ENCODE data around the gene ARID3C. TPM values are rescaled to one million over a fixed set of nuclear protein-coding genes. Genes with fewer than 3 reads are reported as not detected.

Gene ARID3C
- total RNA-seq, 4 donors from 2014 or later = 0.34 to 2.0 (median 0.50) TPM

DNA sequence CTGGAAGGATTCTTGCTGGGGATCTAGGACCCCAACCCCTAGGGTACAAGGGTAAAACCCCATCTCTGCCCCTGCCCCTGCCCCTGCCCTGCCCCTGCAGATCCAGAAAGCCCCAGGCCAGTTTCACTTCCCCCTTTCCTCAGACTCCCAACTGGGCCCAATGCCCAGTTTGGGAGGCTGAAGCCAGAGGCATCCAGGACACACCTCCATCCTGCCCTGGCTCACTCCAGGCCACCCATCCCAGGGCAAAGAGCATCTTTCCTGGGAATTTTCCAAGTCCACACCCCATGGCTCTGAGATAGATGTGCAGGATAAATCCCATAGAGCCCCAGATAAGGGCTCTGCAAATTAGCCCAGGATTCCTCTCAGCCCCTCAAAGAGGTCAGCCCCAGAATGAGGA, 56.8 kb downstream of the ARID3C start:
- peaks cover 16% of the 10 kb centered on the region for H3K27me3 ChIP-seq

DNA sequence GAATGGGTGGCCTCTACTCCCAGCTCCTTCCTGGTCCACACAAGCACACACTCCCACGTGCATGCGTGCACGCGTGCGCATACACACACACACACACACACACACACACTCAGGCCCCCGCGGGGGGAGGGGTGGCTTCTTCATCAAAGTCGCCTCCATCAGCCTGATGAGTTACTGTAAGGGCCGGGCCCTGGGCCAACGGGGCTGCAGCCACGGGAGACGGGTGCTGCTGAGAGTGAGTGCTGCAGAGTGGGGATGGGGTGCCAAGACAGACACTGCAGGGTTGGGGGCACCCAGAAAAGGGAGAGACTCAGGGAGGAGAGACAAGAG, 57.4 kb downstream of the ARID3C start:
- Histone ChIP-seq H3K4me3 (no peak overlapping the region), H3K27me3 (peaks cover 10% of the 10 kb centered on the region)
- 59% methylated on average over 12 of the region's 12 CpGs for WGBS

More for the DNA sequence above, 56.8 kb downstream of the ARID3C start:
- no peak overlapping the region for H3K4me3 ChIP-seq
- H3K36me3 ChIP-seq = no peaks in the 10 kb centered on the region
- TF ChIP-seq POLR2AphosphoS5 (IDR thresholded peaks at IDR 0.05) (no peak), POLR2A (IDR thresholded peaks at IDR 0.05) (no peak), EP300 (IDR thresholded peaks at IDR 0.05) (no peak)
- TF ChIP-seq, protein P1, sequence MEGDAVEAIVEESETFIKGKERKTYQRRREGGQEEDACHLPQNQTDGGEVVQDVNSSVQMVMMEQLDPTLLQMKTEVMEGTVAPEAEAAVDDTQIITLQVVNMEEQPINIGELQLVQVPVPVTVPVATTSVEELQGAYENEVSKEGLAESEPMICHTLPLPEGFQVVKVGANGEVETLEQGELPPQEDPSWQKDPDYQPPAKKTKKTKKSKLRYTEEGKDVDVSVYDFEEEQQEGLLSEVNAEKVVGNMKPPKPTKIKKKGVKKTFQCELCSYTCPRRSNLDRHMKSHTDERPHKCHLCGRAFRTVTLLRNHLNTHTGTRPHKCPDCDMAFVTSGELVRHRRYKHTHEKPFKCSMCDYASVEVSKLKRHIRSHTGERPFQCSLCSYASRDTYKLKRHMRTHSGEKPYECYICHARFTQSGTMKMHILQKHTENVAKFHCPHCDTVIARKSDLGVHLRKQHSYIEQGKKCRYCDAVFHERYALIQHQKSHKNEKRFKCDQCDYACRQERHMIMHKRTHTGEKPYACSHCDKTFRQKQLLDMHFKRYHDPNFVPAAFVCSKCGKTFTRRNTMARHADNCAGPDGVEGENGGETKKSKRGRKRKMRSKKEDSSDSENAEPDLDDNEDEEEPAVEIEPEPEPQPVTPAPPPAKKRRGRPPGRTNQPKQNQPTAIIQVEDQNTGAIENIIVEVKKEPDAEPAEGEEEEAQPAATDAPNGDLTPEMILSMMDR (IDR thresholded peaks at IDR 0.05) = no peak
- H3K9me3 ChIP-seq = no peaks in the 10 kb centered on the region
- DNase-seq (ENCODE audit: low spot score in 2 of 2) = no peak
- H3K4me1 ChIP-seq = no peaks in the 10 kb centered on the region
- no peak overlapping the region for H3K27ac ChIP-seq

More for the DNA sequence above, 57.4 kb downstream of the ARID3C start:
- Histone ChIP-seq H3K4me1 (no peaks in the 10 kb centered on the region), H3K9me3 (no peaks in the 10 kb centered on the region), H3K36me3 (no peaks in the 10 kb centered on the region), H3K27ac (no peak overlapping the region)
- DNase-seq (ENCODE audit: low spot score in 2 of 2) = no peak
- TF ChIP-seq, protein P1 (IDR thresholded peaks at IDR 0.05) = no peak
- TF ChIP-seq EP300 (IDR thresholded peaks at IDR 0.05) (no peak), POLR2A (IDR thresholded peaks at IDR 0.05) (no peak), POLR2AphosphoS5 (IDR thresholded peaks at IDR 0.05) (no peak)

Other genes with a start within 250 kb of the ARID3C start
- 10 to 100 TPM; 12.6 to 17.0 (median 15.0) TPM for gene FAM219A, start 170.5 kb downstream of the ARID3C start, total RNA-seq
- not detected for gene DNAI1, start 170.3 kb downstream of the ARID3C start, total RNA-seq
- 1 to 10 TPM in 3 of 4 donors, under 1 TPM in 1; 0.65 to 4.0 (median 2.7) TPM for gene ENHO, start 106.1 kb downstream of the ARID3C start, total RNA-seq
- 1 to 10 TPM; 5.0 to 9.1 (median 5.7) TPM for gene CNTFR, start 39.3 kb downstream of the ARID3C start, total RNA-seq
- 10 to 100 TPM; 20.3 to 50.4 (median 25.1) TPM for gene RPP25L, start 17.0 kb downstream of the ARID3C start, total RNA-seq
- gene DCTN3, start 8.6 kb downstream of the ARID3C start, total RNA-seq = 100 to 1,000 TPM in 3 of 4 donors, 10 to 100 TPM in 1; 61.2 to 136 (median 121) TPM
- gene SIGMAR1, start 8.7 kb upstream of the ARID3C start, total RNA-seq = 100 to 1,000 TPM in 3 of 4 donors, 10 to 100 TPM in 1; 78.5 to 111 (median 109) TPM
- 100 to 1,000 TPM in 1 of 4 donors, 10 to 100 TPM in 3; 47.6 to 182 (median 77.6) TPM for gene GALT, start 17.6 kb upstream of the ARID3C start, total RNA-seq
- 100 to 1,000 TPM in 1 of 4 donors, 10 to 100 TPM in 3; 23.4 to 114 (median 39.3) TPM for gene IL11RA, start 23.1 kb upstream of the ARID3C start, total RNA-seq
- 100 to 1,000 TPM; 169 to 357 (median 233) TPM for gene CCL27, start 33.6 kb upstream of the ARID3C start, total RNA-seq
- 1 to 10 TPM; 1.3 to 5.4 (median 3.3) TPM for gene CCL19, start 62.2 kb upstream of the ARID3C start, total RNA-seq
- 1 to 10 TPM in 3 of 4 donors, not detected in 1; 5.2 to 6.1 (median 5.6) TPM for gene CCL21, start 81.1 kb upstream of the ARID3C start, total RNA-seq